ENCODE results near the gene HSD17B12. TPM values are rescaled to one million over a fixed set of nuclear protein-coding genes. Genes with fewer than 3 reads are reported as not detected.

HSD17B12 gene
- polyA plus RNA-seq, 1 donor from 2014 or later: 58.8 TPM

GRCh38 chr11:43748095-43748494 is 67.6 kb downstream of the HSD17B12 start:
- no peak overlapping the region for H2AFZ ChIP-seq (ENCODE audit: low read depth, low read length)
- H3K79me2 ChIP-seq (replicated peaks; ENCODE audit: insufficient read depth, low read length): no peaks in the 10 kb centered on the region
- H3F3A ChIP-seq (ENCODE audit: insufficient read depth, low read length, poor library complexity, severe bottlenecking): no peaks in the 10 kb centered on the region
- H3K36me3 ChIP-seq (ENCODE audit: insufficient read depth, low read length): no peaks in the 10 kb centered on the region
- no peak overlapping the region for H3K4me2 ChIP-seq (ENCODE audit: low read length)
- no peaks in the 10 kb centered on the region for H3K9me3 ChIP-seq (ENCODE audit: low read length)
- no peak for TF ChIP-seq RAD21 (conservative IDR thresholded peaks at IDR 0.05)
- TF ChIP-seq SMC3 (conservative IDR thresholded peaks at IDR 0.05; ENCODE audit: poor library complexity): no peak
- TF ChIP-seq EP300 (conservative IDR thresholded peaks at IDR 0.05; ENCODE audit: poor library complexity, severe bottlenecking): no peak
- TF ChIP-seq TAF1 (IDR thresholded peaks at IDR 0.05; ENCODE audit: low read depth): no peak
- TF ChIP-seq POLR2AphosphoS5 (IDR thresholded peaks at IDR 0.05): no peak
- TF ChIP-seq REST (IDR thresholded peaks at IDR 0.05; ENCODE audit: borderline replicate concordance): no peak
- no peak for TF ChIP-seq EZH2 (IDR thresholded peaks at IDR 0.05; ENCODE audit: borderline replicate concordance, insufficient read depth, low read length, poor library complexity, severe bottlenecking)
- no peak for TF ChIP-seq CTCF (IDR thresholded peaks at IDR 0.05; ENCODE audit: poor library complexity, severe bottlenecking)
- TF ChIP-seq MXI1 (conservative IDR thresholded peaks at IDR 0.05; ENCODE audit: poor library complexity, severe bottlenecking): no peak
- no peaks in the 10 kb centered on the region for H3K9me2 ChIP-seq (ENCODE audit: insufficient read depth, low read length)
- H3K27me3 ChIP-seq (ENCODE audit: insufficient read depth, low read depth, low read length): no peaks in the 10 kb centered on the region
- no peak overlapping the region for H3K9ac ChIP-seq (ENCODE audit: low read length)
- H3K27ac ChIP-seq (ENCODE audit: low read length): no peak overlapping the region
- no peaks in the 10 kb centered on the region for H4K20me1 ChIP-seq (ENCODE audit: insufficient read depth)
- H3K4me3 ChIP-seq (ENCODE audit: low read length): no peak overlapping the region

GRCh38 chr11:43751726-43752125 is 71.2 kb downstream of the HSD17B12 start:
- H3K79me2 ChIP-seq (replicated peaks; ENCODE audit: insufficient read depth, low read length): no peaks in the 10 kb centered on the region
- no peak overlapping the region for H3K9ac ChIP-seq (ENCODE audit: low read length)
- H3K4me2 ChIP-seq (ENCODE audit: low read length): no peak overlapping the region
- H3K9me2 ChIP-seq (ENCODE audit: insufficient read depth, low read length): no peaks in the 10 kb centered on the region
- H3K27ac ChIP-seq (ENCODE audit: low read length): no peak overlapping the region
- no peaks in the 10 kb centered on the region for H3K36me3 ChIP-seq (ENCODE audit: insufficient read depth, low read length)
- no peaks in the 10 kb centered on the region for H4K20me1 ChIP-seq (ENCODE audit: insufficient read depth)
- H3K9me3 ChIP-seq (ENCODE audit: low read length): no peaks in the 10 kb centered on the region
- TF ChIP-seq EZH2 (IDR thresholded peaks at IDR 0.05; ENCODE audit: borderline replicate concordance, insufficient read depth, low read length, poor library complexity, severe bottlenecking) (no peak), EP300 (conservative IDR thresholded peaks at IDR 0.05; ENCODE audit: poor library complexity, severe bottlenecking) (no peak), SMC3 (conservative IDR thresholded peaks at IDR 0.05; ENCODE audit: poor library complexity) (no peak), RAD21 (conservative IDR thresholded peaks at IDR 0.05) (no peak), REST (IDR thresholded peaks at IDR 0.05; ENCODE audit: borderline replicate concordance) (no peak), POLR2AphosphoS5 (IDR thresholded peaks at IDR 0.05) (no peak), CTCF (IDR thresholded peaks at IDR 0.05; ENCODE audit: poor library complexity, severe bottlenecking) (no peak)
- H3K4me3 ChIP-seq (ENCODE audit: low read length): no peak overlapping the region
- H3F3A ChIP-seq (ENCODE audit: insufficient read depth, low read length, poor library complexity, severe bottlenecking): no peaks in the 10 kb centered on the region
- no peaks in the 10 kb centered on the region for H3K27me3 ChIP-seq (ENCODE audit: insufficient read depth, low read depth, low read length)
- no peak overlapping the region for H2AFZ ChIP-seq (ENCODE audit: low read depth, low read length)

Measured in neural cell (in vitro differentiated cells).